HG03139 (cell line): ENCODE measurements around the gene MCM8.

Experiments used
- ATAC-seq: cut with Tn5 transposase; IDR thresholded peaks from one replicate; pipeline ENCODE4 v1.9.1; 2021; ENCODE audit not compliant: unreplicated experiment

Gene MCM8

GRCh38 chr20:6040958-6041807 lies 90.7 kb downstream of the MCM8 start:
- no peak for ATAC-seq

GRCh38 chr20:6041808-6042265 lies 91.4 kb downstream of the MCM8 start:
- no peak for ATAC-seq

- ATAC-seq = no peak
Observed at GRCh38 chr20:6044115-6044514, 93.7 kb downstream of the MCM8 start.

GRCh38 chr20:6045566-6045965 lies 95.1 kb downstream of the MCM8 start:
- no peak for ATAC-seq

- no peak for ATAC-seq
Observed at GRCh38 chr20:6046432-6046831, 96.0 kb downstream of the MCM8 start.

- no peak for ATAC-seq
Observed at GRCh38 chr20:6048391-6048790, 97.9 kb downstream of the MCM8 start.
